Keratinocyte (primary cell): ENCODE measurements around the gene MAGI1. TPM values are rescaled to one million over a fixed set of nuclear protein-coding genes. Genes with fewer than 3 reads are reported as not detected.

Experiments used
- DNase-seq: peaks from one replicate; pipeline ENCODE4 v3.0.0-alpha.2; 2011; ENCODE audit warnings: low read depth, missing footprints, low spot score
- FAIRE-seq: peaks from 2 replicates; lab custom pipeline; 2011; peaks lifted over from hg19 to GRCh38; lab: Jason Lieb, UNC
- H2AFZ ChIP-seq: 2 replicates; pipeline ENCODE4 v1.6.0; 2012; ENCODE audit warnings: low read length, control low read depth, inconsistent platforms; ENCODE audit not compliant: control insufficient read depth
- H3K27ac ChIP-seq: 2 replicates; pipeline ENCODE4 v1.5.1; 2011; ENCODE audit warnings: low read length; ENCODE audit not compliant: control insufficient read depth, insufficient read depth
- H3K27me3 ChIP-seq: 3 replicates; pipeline ENCODE4 v1.6.0; 2011; ENCODE audit warnings: low read length; ENCODE audit not compliant: control insufficient read depth, insufficient read depth; ENCODE audit errors: extremely low read depth
- H3K36me3 ChIP-seq, 2 experiments: 2 replicates in 1 of 2; 3 replicates in 1 of 2; pipeline ENCODE4 v1.5.1; 2011; ENCODE audit warnings: low read length in 2 of 2, mild to moderate bottlenecking in 1 of 2; ENCODE audit not compliant: control insufficient read depth in 2 of 2, insufficient read depth in 2 of 2; ENCODE audit errors: extremely low read depth in 1 of 2
- H3K4me1 ChIP-seq: 3 replicates; pipeline ENCODE4 v1.5.1; 2011; ENCODE audit warnings: low read length; ENCODE audit not compliant: control insufficient read depth, insufficient read depth; ENCODE audit errors: extremely low read depth
- H3K4me2 ChIP-seq: 3 replicates; pipeline ENCODE4 v1.6.0; 2011; ENCODE audit warnings: low read depth, low read length; ENCODE audit not compliant: control insufficient read depth, insufficient read depth; ENCODE audit errors: extremely low read depth
- H3K4me3 ChIP-seq, 3 experiments: fragments of 200-600 bp in 1 of 3; sonication (generic) in 1 of 3; 2 replicates in 2 of 3; 3 replicates in 1 of 3; pipeline ENCODE4 v1.5.1; 2011 to 2016; ENCODE audit warnings: low read length in 3 of 3, mild to moderate bottlenecking in 3 of 3, control low read depth in 2 of 3, inconsistent platforms in 1 of 3, low read depth in 1 of 3, mixed read lengths in 1 of 3, mixed run types in 1 of 3, moderate library complexity in 1 of 3; ENCODE audit not compliant: control insufficient read depth in 2 of 3, insufficient read depth in 2 of 3; ENCODE audit errors: extremely low read depth in 1 of 3
- H3K79me2 ChIP-seq: 2 replicates; pipeline ENCODE4 v1.6.0; 2012; ENCODE audit warnings: low read length; ENCODE audit not compliant: control insufficient read depth, insufficient read depth
- H3K9ac ChIP-seq: 3 replicates; pipeline ENCODE4 v1.6.0; 2011; ENCODE audit warnings: low read length; ENCODE audit not compliant: control insufficient read depth, insufficient read depth; ENCODE audit errors: extremely low read depth
- H3K9me1 ChIP-seq: 3 replicates; pipeline ENCODE4 v1.6.0; 2011; ENCODE audit warnings: low read length; ENCODE audit not compliant: control insufficient read depth, insufficient read depth; ENCODE audit errors: extremely low read depth
- H3K9me3 ChIP-seq: 2 replicates; pipeline ENCODE4 v1.5.1; 2012; ENCODE audit warnings: low read depth, low read length; ENCODE audit not compliant: control insufficient read depth
- H4K20me1 ChIP-seq: 3 replicates; pipeline ENCODE4 v1.6.0; 2011; ENCODE audit warnings: low read length; ENCODE audit not compliant: control insufficient read depth, insufficient read depth; ENCODE audit errors: extremely low read depth
- EZH2 ChIP-seq: IDR thresholded peaks from one replicate; pipeline ENCODE4 v1.6.1; 2012; ENCODE audit warnings: inconsistent platforms, mild to moderate bottlenecking, low read length, moderate library complexity
- dilution Hi-C: fragments of 300-500 bp; cut with MboI; formaldehyde crosslinking; loops from one replicate; pipeline ENCODE4 v1.7.0; 2020; ENCODE audit warnings: low sequenced_read_pairs; ENCODE audit not compliant: extremely low pct_ligation_motif_present
- polyA plus RNA-seq, 5 experiments: library from polyadenylated mRNA; depleted of rRNA in 3 of 5; stranded (reverse) in 3 of 5; stranded (forward) in 1 of 5; unstranded in 1 of 5; fragments of >200 nt; gene quantifications; 1 replicate in 1 of 5; 2 replicates in 3 of 5; 3 replicates in 1 of 5; pipeline versions ENCODE4 v1.2.1 to v1.2.3, GENCODE V29; 2011 to 2012; ENCODE audit warnings: missing spikeins in 2 of 5, low read depth in 1 of 5, low replicate concordance in 1 of 5
- TF ChIP-seq, protein P1 (sequence below), 3 experiments: IDR thresholded peaks in 1 of 3; conservative IDR thresholded peaks in 1 of 3; optimal IDR thresholded peaks in 1 of 3; 2 replicates in 2 of 3; 3 replicates in 1 of 3; pipeline versions ENCODE3 to v1.5.1; 2011; ENCODE audit warnings: low read length in 3 of 3, mild to moderate bottlenecking in 3 of 3, moderate library complexity in 2 of 3, control low read depth in 1 of 3, inconsistent platforms in 1 of 3; ENCODE audit not compliant: insufficient read depth in 2 of 3; ENCODE audit errors: extremely low read depth in 1 of 3

Gene MAGI1
- polyA plus RNA-seq, 1 donor (not counting 4 experiments of a cell fraction or from before 2014, with no cell fraction given) = 10.9 TPM

DNA sequence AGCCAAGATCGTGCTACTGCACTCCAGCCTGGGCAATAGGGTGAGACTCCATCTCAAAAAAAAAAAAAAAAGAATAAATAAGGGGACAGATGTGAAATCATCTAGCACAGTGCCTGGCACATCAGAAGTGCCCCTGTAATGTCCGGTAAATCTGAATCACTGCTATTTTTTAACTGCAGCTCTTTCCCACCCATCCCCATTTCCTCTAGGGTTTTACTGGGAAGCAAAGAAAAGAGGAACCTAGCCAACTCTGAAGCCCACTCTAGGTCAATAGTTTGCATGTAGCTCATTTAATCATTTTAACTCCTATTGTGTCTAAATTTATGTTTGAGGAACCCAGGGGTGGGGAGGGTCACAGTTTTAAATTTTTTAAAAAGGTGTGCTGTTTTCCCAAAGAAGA, 26.0 kb downstream of the MAGI1 start:
- Histone ChIP-seq H3K4me3 (no peak overlapping the region), H3K4me1 (peaks cover 29% of the 10 kb centered on the region), H3K9me3 (no peaks in the 10 kb centered on the region), H3K27ac (no peak overlapping the region), H3K4me2 (no peak overlapping the region), H3K36me3 (no peaks in the 10 kb centered on the region), H3K79me2 (peaks cover 17% of the 10 kb centered on the region), H3K9ac (no peak overlapping the region), H3K27me3 (no peaks in the 10 kb centered on the region), H4K20me1 (no peaks in the 10 kb centered on the region), H3K9me1 (peaks cover 2% of the 10 kb centered on the region), H2AFZ (no peak overlapping the region)
- no peak for FAIRE-seq
- TF ChIP-seq, protein P1, sequence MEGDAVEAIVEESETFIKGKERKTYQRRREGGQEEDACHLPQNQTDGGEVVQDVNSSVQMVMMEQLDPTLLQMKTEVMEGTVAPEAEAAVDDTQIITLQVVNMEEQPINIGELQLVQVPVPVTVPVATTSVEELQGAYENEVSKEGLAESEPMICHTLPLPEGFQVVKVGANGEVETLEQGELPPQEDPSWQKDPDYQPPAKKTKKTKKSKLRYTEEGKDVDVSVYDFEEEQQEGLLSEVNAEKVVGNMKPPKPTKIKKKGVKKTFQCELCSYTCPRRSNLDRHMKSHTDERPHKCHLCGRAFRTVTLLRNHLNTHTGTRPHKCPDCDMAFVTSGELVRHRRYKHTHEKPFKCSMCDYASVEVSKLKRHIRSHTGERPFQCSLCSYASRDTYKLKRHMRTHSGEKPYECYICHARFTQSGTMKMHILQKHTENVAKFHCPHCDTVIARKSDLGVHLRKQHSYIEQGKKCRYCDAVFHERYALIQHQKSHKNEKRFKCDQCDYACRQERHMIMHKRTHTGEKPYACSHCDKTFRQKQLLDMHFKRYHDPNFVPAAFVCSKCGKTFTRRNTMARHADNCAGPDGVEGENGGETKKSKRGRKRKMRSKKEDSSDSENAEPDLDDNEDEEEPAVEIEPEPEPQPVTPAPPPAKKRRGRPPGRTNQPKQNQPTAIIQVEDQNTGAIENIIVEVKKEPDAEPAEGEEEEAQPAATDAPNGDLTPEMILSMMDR (optimal IDR thresholded peaks at IDR 0.05 in 1 of 3, IDR thresholded peaks at IDR 0.05 in 1 of 3, conservative IDR thresholded peaks at IDR 0.05 in 1 of 3; ENCODE audit: extremely low read depth in 1 of 3, insufficient read depth in 2 of 3, low read length in 3 of 3) = no peak
- TF ChIP-seq EZH2 = no peak
- dilution Hi-C loops = no loop called here
- no peak for DNase-seq

DNA sequence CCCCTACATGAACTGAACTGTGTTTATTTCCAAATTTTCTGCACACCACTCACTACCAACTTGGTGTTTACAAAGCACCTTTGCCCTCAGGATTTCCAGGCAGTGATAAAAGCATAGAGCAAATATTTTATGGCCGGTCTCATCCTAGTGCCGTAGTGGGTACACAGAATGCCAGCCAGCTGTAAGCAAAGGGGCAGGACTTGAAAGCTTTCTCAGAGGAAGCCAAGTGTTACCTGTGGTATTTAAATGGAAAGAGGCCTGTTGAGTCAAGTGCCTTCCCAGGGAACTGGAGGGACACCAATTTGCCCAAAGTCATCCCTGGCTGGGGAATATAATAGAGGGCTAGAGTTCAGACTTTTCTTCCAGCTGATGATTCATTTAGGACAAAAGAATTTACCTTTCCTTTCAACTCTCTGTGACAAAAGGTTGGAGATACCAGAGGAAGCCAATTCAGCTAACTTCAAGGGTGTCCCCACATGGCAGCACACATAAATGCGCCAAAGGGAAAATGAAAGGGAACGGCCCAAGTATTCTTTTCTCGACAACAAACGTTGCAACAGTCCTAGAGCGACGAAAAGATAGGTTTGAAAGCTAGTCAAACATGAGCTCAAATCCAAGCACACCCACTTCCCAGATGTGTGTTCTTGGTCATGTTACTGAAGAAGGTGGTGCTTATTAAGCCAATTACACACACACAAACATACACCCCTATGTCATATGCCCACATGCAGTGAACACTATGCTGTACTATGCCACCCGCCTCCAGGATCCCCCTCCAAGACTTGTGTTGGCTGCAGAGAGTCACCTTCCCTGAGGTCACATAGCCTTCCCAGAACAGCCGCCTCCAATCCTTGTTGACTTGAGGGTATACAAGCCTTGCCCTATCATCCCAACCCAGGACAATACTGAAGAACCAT, 27.7 kb downstream of the MAGI1 start:
- Histone ChIP-seq H2AFZ (no peak overlapping the region), H3K79me2 (peaks cover 10% of the 10 kb centered on the region), H3K4me2 (peak overlapping the region; percentile 84), H3K9ac (peak overlapping the region; percentile 22), H3K9me1 (peaks cover 2% of the 10 kb centered on the region), H3K27me3 (no peaks in the 10 kb centered on the region), H3K4me1 (peaks cover 16% of the 10 kb centered on the region), H3K36me3 (no peaks in the 10 kb centered on the region), H3K4me3 (peak overlapping the region in 2 of 3 experiments; percentile 19 to 58), H3K27ac (peak overlapping the region; percentile 48), H4K20me1 (no peaks in the 10 kb centered on the region), H3K9me3 (no peaks in the 10 kb centered on the region)
- FAIRE-seq (peak; percentile 94), DNase-seq (peak; percentile 54)
- TF ChIP-seq EZH2 = no peak
- TF ChIP-seq, protein P1 (optimal IDR thresholded peaks at IDR 0.05 in 1 of 3, IDR thresholded peaks at IDR 0.05 in 1 of 3, conservative IDR thresholded peaks at IDR 0.05 in 1 of 3; ENCODE audit: extremely low read depth in 1 of 3, insufficient read depth in 2 of 3, low read length in 3 of 3) = peak in 1 of 3 experiments; percentile 37
- dilution Hi-C loops = no loop called here
